HL-60/S4 treated with phorbol 12-myristate 13-acetate at 8.2 ng/mL for 4 days and 3 days (cell line): Measurements from ENCODE around the gene FAT1.

Experiments used
- in situ Hi-C: fragments of 300-500 bp; cut with MboI; formaldehyde crosslinking; loops from 2 replicates; pipeline ENCODE4 v1.15.0; 2022; ENCODE audit warnings: low sequenced_read_pairs

The FAT1 gene

DNA sequence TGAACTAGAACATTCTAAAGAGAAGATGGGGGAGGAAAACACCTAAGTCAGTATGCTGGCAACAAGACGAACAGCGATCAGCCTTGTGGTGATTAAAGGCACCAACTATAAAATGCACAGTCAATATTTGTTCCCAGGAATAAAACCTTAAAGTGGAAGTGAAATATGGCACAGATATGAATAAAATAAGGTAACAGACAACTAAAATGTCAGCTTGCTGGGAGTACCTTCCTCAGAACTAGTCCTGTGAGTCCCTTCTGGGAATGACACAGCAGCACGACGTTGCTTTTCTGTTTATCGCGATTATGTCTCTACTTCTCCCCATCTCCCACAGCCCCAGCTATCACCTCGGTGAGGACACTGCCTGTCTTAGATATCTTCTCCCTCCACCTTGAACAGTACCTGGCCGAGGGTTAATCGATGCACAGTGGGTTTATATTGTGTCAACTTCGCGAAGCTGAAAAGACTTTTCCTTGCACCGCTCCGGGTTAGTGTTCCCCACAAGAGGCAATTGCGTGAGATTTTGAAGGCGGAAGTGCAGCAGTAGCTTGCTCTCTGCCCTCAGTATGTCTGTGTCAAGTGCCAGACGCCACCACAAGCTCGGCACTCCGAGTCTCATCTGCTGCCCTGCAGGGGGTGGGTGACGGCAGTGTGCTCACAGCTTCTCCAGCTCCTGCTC lies 185.7 kb downstream of the FAT1 start:
- in situ Hi-C loops = no loop called here
